Measurements from ENCODE around the gene ELMO1.

- TF ChIP-seq HOXD1 (CRISPR knock-in tag; IDR thresholded peaks at IDR 0.05) (no peak), ZBTB8A (CRISPR knock-in tag; IDR thresholded peaks at IDR 0.05; ENCODE audit: borderline replicate concordance, low read depth) (no peak), ZNF589 (CRISPR knock-in tag; conservative IDR thresholded peaks at IDR 0.05) (no peak), SP1 (IDR thresholded peaks at IDR 0.05) (no peak), SP1 (CRISPR knock-in tag; IDR thresholded peaks at IDR 0.05) (no peak), GLI4 (CRISPR knock-in tag; IDR thresholded peaks at IDR 0.05; ENCODE audit: borderline replicate concordance) (no peak), ZZZ3 (CRISPR knock-in tag; IDR thresholded peaks at IDR 0.05; ENCODE audit: borderline replicate concordance) (no peak), ISL2 (CRISPR knock-in tag; IDR thresholded peaks at IDR 0.05) (no peak), ZKSCAN8 (CRISPR knock-in tag; IDR thresholded peaks at IDR 0.05; ENCODE audit: borderline replicate concordance) (no peak), ZNF780A (CRISPR knock-in tag; IDR thresholded peaks at IDR 0.05) (no peak), HDAC6 (IDR thresholded peaks at IDR 0.05; ENCODE audit: low read depth, low read length) (no peak), FOSL1 (CRISPR knock-in tag; IDR thresholded peaks at IDR 0.05; ENCODE audit: borderline replicate concordance) (no peak), ZNF10 (CRISPR knock-in tag; IDR thresholded peaks at IDR 0.05; ENCODE audit: borderline replicate concordance, low read depth) (no peak)
Measured at GRCh38 chr7:36910401-36910800, 538.3 kb downstream of the ELMO1 start.

All from HepG2 (cell line).